Suprapubic skin (tissue), 4 donors: ENCODE data around the gene CISTR. TPM values are rescaled to one million over a fixed set of nuclear protein-coding genes. Genes with fewer than 3 reads are reported as not detected.
A peak's percentile ranks its signal among the peaks of the same experiment; 100 is the strongest.

Experiments
- DNase-seq, 2 donors: peaks; one replicate each; pipeline ENCODE4 v3.0.0-alpha.2; 2019; ENCODE audit warnings: low spot score in 2 of 2
- H3K27ac ChIP-seq: fragments of 200-600 bp; sonication (generic); one replicate; pipeline ENCODE4 v1.5.1; 2019
- H3K27me3 ChIP-seq: fragments of 200-600 bp; sonication (generic); one replicate; pipeline ENCODE4 v1.5.1; 2019
- H3K36me3 ChIP-seq: fragments of 200-600 bp; sonication (generic); one replicate; pipeline ENCODE4 v1.5.1; 2019
- H3K4me1 ChIP-seq: fragments of 200-600 bp; sonication (generic); one replicate; pipeline ENCODE4 v1.5.1; 2019
- H3K4me3 ChIP-seq: fragments of 200-600 bp; sonication (generic); one replicate; pipeline ENCODE4 v1.5.1; 2019; ENCODE audit warnings: mild to moderate bottlenecking
- H3K9me3 ChIP-seq: fragments of 200-600 bp; sonication (generic); one replicate; pipeline ENCODE4 v1.5.1; 2019
- EP300 ChIP-seq: sonication (generic); formaldehyde crosslinking; IDR thresholded peaks from one replicate; pipeline ENCODE4 v1.6.1; 2017; ENCODE audit warnings: antibody characterized with exemption
- POLR2A ChIP-seq, 2 donors: fragments of 450-650 bp; IDR thresholded peaks; one replicate each; pipeline ENCODE4 v1.6.1; 2017; ENCODE audit warnings: antibody characterized with exemption in 2 of 2, mild to moderate bottlenecking in 2 of 2, moderate library complexity in 2 of 2
- POLR2AphosphoS5 ChIP-seq, 3 donors: sonication (generic); formaldehyde crosslinking; IDR thresholded peaks; one replicate each; pipeline ENCODE4 v1.6.1; 2017; ENCODE audit warnings: antibody characterized with exemption in 3 of 3
- WGBS: methylation state at CpG from one replicate; pipeline ENCODE4 v1.1.5; 2018; 5-methylcytosine and 5-hydroxymethylcytosine counted together
- total RNA-seq, 4 donors: library from RNA; depleted of rRNA; stranded (reverse); fragments of >200 nt; gene quantifications; one replicate each; pipeline ENCODE4 v1.1.0, GENCODE V29; 2016
- TF ChIP-seq, protein P1 (sequence below), 2 donors: fragments of 200-600 bp in 1 of 2; fragments of 450-650 bp in 1 of 2; sonication (generic) in 1 of 2; IDR thresholded peaks; one replicate each; pipeline ENCODE4 v1.5.1; 2016 to 2019; ENCODE audit warnings: antibody characterized with exemption in 2 of 2, mild to moderate bottlenecking in 1 of 2, moderate library complexity in 1 of 2

Gene CISTR
- total RNA-seq, 4 donors from 2014 or later: not detected

DNA sequence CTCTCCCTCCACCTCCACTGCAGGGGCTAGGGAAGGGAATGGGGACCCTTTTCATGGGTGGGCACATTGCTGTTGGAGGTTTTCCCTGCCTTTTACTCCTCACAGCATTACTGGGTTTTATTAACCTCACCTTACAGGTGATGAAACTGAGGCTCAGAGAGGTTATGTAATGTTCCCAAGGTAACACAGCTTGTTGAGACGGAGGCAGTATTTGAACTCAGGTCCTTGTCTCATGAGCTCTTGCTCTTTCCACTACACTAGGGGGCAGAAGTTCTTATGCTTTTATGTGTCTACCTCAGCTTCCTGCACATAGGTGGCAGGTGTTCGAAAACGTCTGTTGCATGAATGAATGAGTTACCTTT lies 11.7 kb downstream of the CISTR start:
- H3K9me3 ChIP-seq: no peaks in the 10 kb centered on the region
- TF ChIP-seq EP300: no peak
- no peak for TF ChIP-seq POLR2A (IDR thresholded peaks at IDR 0.05)
- TF ChIP-seq, protein P1, sequence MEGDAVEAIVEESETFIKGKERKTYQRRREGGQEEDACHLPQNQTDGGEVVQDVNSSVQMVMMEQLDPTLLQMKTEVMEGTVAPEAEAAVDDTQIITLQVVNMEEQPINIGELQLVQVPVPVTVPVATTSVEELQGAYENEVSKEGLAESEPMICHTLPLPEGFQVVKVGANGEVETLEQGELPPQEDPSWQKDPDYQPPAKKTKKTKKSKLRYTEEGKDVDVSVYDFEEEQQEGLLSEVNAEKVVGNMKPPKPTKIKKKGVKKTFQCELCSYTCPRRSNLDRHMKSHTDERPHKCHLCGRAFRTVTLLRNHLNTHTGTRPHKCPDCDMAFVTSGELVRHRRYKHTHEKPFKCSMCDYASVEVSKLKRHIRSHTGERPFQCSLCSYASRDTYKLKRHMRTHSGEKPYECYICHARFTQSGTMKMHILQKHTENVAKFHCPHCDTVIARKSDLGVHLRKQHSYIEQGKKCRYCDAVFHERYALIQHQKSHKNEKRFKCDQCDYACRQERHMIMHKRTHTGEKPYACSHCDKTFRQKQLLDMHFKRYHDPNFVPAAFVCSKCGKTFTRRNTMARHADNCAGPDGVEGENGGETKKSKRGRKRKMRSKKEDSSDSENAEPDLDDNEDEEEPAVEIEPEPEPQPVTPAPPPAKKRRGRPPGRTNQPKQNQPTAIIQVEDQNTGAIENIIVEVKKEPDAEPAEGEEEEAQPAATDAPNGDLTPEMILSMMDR (IDR thresholded peaks at IDR 0.05): no peak
- peaks cover 25% of the 10 kb centered on the region for H3K4me1 ChIP-seq
- peak overlapping the region; percentile 35 for H3K4me3 ChIP-seq
- WGBS: 75% methylated on average over 3 of the region's 3 CpGs
- no peaks in the 10 kb centered on the region for H3K36me3 ChIP-seq
- H3K27me3 ChIP-seq: peaks cover 63% of the 10 kb centered on the region
- DNase-seq: no peak
- H3K27ac ChIP-seq: no peak overlapping the region

DNA sequence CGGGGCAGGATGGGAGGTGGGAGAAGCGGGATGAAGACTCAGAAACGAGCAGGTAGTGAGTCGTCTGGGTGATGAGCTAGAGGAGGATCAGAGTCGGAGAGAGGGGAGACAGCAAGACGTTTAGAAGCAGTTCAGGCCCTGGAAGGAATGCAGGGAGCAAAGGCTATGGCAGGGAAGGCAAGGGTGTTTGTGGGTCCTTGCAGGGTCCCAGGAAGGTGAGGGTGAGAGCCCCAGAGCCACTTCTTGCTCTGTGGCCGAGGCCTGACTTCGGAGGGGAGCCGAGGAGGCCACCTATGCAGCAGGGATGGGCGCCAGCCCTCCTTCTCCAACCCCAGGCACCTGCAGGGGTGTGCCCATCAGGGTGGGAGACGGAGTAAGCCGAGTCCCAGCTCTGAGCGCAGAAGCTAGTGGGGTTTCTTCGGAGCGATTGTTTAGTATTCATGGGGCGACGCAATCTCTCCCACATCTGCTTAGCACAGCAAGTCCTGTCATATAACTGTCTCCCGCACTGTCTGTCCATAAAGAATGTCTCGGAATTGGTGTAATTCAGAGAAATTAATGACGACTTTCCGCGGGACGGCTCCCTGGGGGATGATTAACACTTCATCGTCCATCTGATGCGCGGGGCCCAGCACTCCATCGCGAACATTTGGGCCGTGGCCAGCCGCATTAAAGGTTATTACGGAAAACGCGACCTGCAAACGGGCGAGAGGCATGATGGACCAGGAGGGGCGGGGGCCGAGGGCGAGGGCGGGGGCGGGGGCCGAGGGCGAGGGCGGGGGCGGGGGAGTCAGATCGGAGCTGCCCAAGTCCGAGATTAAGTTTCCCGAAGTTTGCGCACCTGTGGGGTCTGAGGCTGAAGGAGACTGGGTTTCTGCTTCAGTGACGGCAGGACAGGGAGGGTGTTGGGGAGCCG lies 12.3 kb downstream of the CISTR start:
- Histone ChIP-seq H3K4me1 (peaks cover 25% of the 10 kb centered on the region), H3K4me3 (peak overlapping the region; percentile 35), H3K27me3 (peaks cover 64% of the 10 kb centered on the region), H3K9me3 (no peaks in the 10 kb centered on the region), H3K36me3 (no peaks in the 10 kb centered on the region), H3K27ac (no peak overlapping the region)
- DNase-seq: no peak
- WGBS: 10% methylated on average over 37 of the region's 50 CpGs
- no peak for TF ChIP-seq POLR2A (IDR thresholded peaks at IDR 0.05)
- TF ChIP-seq, protein P1 (IDR thresholded peaks at IDR 0.05): no peak
- no peak for TF ChIP-seq EP300
- no peak for TF ChIP-seq POLR2AphosphoS5 (IDR thresholded peaks at IDR 0.05)

DNA sequence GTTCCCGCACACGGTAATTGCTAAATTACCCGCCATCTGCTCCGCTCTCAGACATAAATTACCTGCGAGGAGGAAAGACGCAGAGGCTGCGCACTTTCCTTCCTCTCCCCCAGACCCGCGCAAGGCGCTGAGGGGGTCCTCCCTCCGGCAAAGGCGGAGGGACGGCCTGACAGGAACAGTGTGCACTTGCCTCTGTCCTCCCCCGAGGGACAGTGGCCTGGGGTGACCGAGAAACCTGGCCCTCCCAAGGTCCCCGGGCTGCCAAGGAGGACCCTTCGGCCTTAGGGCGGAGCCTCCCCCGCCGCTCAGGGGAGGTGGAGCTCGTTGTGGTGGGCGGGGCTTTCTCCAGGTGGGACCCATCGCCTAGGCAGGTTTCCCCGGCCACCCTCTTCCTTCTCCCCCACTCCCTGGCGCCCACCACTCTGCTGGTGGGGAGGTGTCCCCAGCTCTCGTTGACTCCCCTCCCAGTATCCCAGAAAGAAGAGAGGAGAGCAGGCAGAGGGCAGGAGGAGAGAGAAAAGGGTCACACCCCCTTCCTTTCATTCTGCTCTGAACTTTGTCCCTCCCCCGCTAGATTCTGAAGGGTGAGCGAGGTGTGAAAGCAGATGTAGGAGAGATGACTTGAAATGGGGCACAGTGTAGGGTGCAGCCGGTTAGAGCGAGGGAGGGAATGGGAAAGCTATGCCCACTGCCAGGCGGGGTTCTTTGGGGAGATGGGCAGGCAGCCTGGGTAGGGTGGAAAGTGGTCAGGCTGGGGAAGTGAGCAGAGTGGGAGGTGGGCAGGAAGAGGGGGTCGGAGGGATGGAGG lies 13.2 kb downstream of the CISTR start:
- no peak overlapping the region for H3K27ac ChIP-seq
- TF ChIP-seq POLR2A (IDR thresholded peaks at IDR 0.05): no peak
- no peak for TF ChIP-seq POLR2AphosphoS5 (IDR thresholded peaks at IDR 0.05)
- 28% methylated on average over 23 of the region's 32 CpGs for WGBS
- H3K9me3 ChIP-seq: no peaks in the 10 kb centered on the region
- peaks cover 61% of the 10 kb centered on the region for H3K27me3 ChIP-seq
- no peak for DNase-seq
- H3K4me1 ChIP-seq: peaks cover 25% of the 10 kb centered on the region
- H3K4me3 ChIP-seq: peak overlapping the region; percentile 35
- no peaks in the 10 kb centered on the region for H3K36me3 ChIP-seq

DNA sequence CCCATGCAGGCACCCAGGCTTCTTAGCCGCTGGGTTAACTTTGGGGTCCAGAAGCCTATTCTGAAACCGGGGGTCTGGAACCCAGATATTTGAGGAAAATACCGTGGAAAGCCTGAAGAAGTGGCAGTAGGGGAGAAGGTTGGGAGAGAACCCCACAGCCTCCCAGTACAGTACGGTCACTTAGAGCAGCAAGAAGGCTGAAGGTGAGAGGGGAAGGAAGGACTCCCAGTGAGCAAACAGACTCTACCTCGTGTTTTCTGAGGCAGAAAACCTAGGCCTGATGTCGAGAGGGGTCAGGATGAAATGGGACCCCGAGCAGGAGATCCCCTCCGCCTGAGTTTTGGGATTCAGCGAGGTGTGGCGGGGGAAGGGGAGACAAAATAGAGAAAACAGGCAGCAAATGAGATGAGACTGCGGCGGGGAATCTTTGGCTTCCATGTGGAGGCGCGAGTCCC lies 13.8 kb downstream of the CISTR start:
- H3K27ac ChIP-seq: no peak overlapping the region
- no peak for DNase-seq
- WGBS: 67% methylated on average over 14 of the region's 14 CpGs
- peaks cover 21% of the 10 kb centered on the region for H3K4me1 ChIP-seq
- no peak overlapping the region for H3K4me3 ChIP-seq
- peaks cover 58% of the 10 kb centered on the region for H3K27me3 ChIP-seq
- no peaks in the 10 kb centered on the region for H3K36me3 ChIP-seq
- TF ChIP-seq EP300: no peak
- TF ChIP-seq POLR2A (IDR thresholded peaks at IDR 0.05): no peak
- TF ChIP-seq, protein P1 (IDR thresholded peaks at IDR 0.05): no peak
- no peak for TF ChIP-seq POLR2AphosphoS5 (IDR thresholded peaks at IDR 0.05)
- no peaks in the 10 kb centered on the region for H3K9me3 ChIP-seq

DNA sequence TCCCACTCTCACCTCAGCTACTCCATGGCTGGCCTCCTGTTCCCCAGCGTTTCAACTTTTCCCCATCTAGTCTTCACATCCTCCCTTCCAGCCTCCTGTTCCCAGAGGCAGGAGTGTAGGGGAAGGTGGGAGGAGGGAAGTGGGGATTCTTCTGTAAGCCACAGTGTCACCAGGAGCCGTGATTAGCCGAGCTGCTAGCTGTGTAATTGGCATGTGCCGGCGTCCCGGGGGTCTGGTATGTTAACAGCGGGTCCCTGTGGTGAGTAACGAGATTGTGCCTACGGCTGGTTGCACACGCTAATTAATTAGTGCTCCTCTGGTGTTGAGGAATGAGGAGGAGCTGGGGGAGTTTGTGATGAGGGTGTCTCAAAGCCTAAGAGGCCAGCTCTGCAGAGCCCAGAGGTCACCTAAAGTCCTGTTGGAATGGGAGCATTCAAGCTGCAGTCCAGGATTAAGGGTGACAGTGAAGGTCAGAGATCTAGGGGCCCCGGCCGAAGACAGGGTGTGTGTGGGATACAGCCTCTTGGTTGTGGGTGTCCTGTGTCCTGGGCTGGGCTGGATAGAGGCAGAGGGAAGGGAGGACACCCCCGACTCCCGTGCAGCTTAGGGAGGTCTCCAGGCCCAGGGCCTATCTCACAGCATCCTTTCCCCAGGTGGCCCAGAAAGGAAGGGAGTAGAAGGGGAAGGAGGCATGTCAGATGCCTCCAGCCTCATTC lies 14.5 kb downstream of the CISTR start:
- TF ChIP-seq POLR2A (IDR thresholded peaks at IDR 0.05) (no peak), EP300 (no peak), POLR2AphosphoS5 (IDR thresholded peaks at IDR 0.05) (no peak)
- TF ChIP-seq, protein P1 (IDR thresholded peaks at IDR 0.05): no peak
- no peaks in the 10 kb centered on the region for H3K9me3 ChIP-seq
- no peak overlapping the region for H3K4me3 ChIP-seq
- H3K4me1 ChIP-seq: peaks cover 21% of the 10 kb centered on the region
- H3K36me3 ChIP-seq: no peaks in the 10 kb centered on the region
- H3K27me3 ChIP-seq: peaks cover 52% of the 10 kb centered on the region
- DNase-seq: no peak
- 83% methylated on average over 14 of the region's 14 CpGs for WGBS
- H3K27ac ChIP-seq: no peak overlapping the region
